ENCODE measurements around the gene HOXB7.

DNA sequence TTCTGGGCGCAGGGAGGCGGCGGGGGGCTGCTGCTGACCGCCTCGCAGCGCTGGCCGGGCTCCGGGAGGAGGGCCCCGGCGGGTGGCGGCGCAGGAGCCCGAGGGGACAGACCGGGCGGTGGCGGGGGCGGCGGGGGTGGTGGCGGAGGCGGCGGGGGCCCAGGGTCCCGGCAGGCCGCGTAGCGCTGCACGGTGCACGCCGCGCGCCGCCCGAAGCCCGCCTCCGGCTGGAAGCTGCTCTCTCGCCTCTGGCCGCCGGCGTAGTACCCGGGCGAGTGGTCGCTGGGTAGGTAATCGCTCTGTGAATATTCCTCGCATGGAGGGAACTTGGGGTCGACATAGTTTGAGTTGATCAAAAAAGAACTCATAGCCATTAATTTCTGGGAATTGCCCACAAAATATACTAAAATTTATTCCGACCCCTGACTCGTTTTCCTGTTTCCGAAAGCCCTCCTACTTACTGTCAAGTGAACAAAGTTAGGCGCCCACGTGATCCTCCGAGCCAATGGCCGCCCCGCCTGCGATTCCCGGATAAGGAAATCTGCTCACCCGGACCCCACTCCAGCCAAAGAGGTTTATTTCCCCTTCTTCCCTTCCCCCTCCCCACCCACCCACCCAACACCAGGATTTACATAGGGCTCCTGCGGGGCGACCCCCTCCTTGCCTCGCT lies 32.7 kb downstream of the HOXB7 start, which contains the start of gene HOXB4:
- TF ChIP-seq, protein P1, sequence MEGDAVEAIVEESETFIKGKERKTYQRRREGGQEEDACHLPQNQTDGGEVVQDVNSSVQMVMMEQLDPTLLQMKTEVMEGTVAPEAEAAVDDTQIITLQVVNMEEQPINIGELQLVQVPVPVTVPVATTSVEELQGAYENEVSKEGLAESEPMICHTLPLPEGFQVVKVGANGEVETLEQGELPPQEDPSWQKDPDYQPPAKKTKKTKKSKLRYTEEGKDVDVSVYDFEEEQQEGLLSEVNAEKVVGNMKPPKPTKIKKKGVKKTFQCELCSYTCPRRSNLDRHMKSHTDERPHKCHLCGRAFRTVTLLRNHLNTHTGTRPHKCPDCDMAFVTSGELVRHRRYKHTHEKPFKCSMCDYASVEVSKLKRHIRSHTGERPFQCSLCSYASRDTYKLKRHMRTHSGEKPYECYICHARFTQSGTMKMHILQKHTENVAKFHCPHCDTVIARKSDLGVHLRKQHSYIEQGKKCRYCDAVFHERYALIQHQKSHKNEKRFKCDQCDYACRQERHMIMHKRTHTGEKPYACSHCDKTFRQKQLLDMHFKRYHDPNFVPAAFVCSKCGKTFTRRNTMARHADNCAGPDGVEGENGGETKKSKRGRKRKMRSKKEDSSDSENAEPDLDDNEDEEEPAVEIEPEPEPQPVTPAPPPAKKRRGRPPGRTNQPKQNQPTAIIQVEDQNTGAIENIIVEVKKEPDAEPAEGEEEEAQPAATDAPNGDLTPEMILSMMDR (IDR thresholded peaks at IDR 0.05): no peak
- no peak for TF ChIP-seq POLR2A (IDR thresholded peaks at IDR 0.05)
- TF ChIP-seq EP300 (IDR thresholded peaks at IDR 0.05): no peak
